BJ (cell line): ENCODE results near the gene DHRS1. TPM values are rescaled to one million over a fixed set of nuclear protein-coding genes. Genes with fewer than 3 reads are reported as not detected.

Experiments used
- CTCF ChIA-PET: fragments of 350-600 bp; formaldehyde crosslinking; extraction: SDS; loops from one replicate; lab custom pipeline; 2021; ENCODE audit warnings: antibody characterized with exemption, inconsistent platforms; lab: Yijun Ruan, JAX
- POLR2A ChIA-PET: fragments of 300-600 bp; sonication (Branson Sonifier 250); formaldehyde crosslinking; extraction: SDS; loops from one replicate; lab custom pipeline; 2021; ENCODE audit warnings: antibody characterized with exemption; lab: Charles Lee
- DNase-seq: peaks from one replicate; pipeline ENCODE4 v3.0.0-alpha.2; 2011; ENCODE audit warnings: low read depth
- H3K27me3 ChIP-seq: 2 replicates; pipeline ENCODE4 v1.6.0; 2011; ENCODE audit warnings: low read length; ENCODE audit not compliant: control insufficient read depth, insufficient read depth
- H3K36me3 ChIP-seq: 2 replicates; pipeline ENCODE4 v1.5.1; 2011; ENCODE audit warnings: low read length; ENCODE audit not compliant: control insufficient read depth, insufficient read depth
- H3K4me3 ChIP-seq: 2 replicates; pipeline ENCODE4 v1.5.1; 2011; ENCODE audit warnings: low read depth, mild to moderate bottlenecking, control low read depth, low read length
- polyA plus RNA-seq: library from polyadenylated mRNA; depleted of rRNA; stranded (reverse); fragments of >200 nt; gene quantifications from 2 replicates; pipeline ENCODE4 v1.2.3, GENCODE V29; 2011
- TF ChIP-seq, protein P1 (sequence below): IDR thresholded peaks from 2 replicates; pipeline ENCODE4 v1.5.1; 2011; ENCODE audit warnings: low read depth, mild to moderate bottlenecking, control low read depth, inconsistent platforms, low read length, moderate library complexity; ENCODE audit not compliant: insufficient read depth

DHRS1 gene
- polyA plus RNA-seq, 1 experiment, result 57.1 TPM

DNA sequence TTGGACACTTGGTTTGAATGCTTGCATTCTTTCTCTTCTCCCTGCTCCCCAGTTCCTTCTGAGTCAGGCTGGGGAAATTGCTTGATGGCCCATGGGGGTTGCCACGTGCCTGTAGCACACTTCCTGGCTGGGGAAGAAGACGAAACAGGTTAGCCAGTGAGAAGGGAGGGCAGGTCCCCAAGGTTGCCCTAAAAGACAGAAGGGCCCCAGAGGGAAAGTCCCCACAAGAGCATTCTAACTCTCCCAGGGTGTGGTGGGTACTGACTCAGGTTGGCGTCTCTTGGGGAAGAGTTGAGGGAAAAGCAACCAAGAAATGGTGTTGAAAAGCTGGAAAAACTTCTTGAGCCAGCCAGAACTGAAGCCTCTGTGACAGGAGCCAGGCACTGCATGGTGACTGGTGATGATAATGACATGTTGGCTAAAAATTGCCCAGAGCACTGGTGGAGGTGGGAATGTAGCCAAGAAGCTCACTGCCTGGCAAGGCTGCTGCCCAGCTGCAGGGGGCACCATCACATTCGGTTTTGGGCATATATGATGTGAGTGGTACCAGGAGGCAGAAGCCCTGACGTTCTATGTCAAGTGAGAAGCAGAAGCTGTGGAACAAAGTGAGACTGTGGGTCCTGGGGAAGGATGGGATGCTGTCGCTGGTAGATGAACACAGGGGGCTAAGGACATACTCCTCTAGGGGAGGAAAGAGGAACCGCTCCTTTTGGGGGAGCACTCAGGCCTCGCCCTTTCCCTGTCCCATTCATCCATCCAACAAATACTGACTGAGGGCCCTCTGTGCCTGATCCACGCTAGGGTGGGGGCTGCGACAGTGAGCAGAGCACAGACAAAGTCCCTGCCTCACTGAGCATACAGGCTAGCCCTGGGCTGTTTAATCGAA lies 20.0 kb downstream of the DHRS1 start:
- TF ChIP-seq, protein P1, sequence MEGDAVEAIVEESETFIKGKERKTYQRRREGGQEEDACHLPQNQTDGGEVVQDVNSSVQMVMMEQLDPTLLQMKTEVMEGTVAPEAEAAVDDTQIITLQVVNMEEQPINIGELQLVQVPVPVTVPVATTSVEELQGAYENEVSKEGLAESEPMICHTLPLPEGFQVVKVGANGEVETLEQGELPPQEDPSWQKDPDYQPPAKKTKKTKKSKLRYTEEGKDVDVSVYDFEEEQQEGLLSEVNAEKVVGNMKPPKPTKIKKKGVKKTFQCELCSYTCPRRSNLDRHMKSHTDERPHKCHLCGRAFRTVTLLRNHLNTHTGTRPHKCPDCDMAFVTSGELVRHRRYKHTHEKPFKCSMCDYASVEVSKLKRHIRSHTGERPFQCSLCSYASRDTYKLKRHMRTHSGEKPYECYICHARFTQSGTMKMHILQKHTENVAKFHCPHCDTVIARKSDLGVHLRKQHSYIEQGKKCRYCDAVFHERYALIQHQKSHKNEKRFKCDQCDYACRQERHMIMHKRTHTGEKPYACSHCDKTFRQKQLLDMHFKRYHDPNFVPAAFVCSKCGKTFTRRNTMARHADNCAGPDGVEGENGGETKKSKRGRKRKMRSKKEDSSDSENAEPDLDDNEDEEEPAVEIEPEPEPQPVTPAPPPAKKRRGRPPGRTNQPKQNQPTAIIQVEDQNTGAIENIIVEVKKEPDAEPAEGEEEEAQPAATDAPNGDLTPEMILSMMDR, result no peak
- CTCF ChIA-PET, result interaction anchor here (1.0 to 9.7 kb wide), 4 partner anchors 8 to 37 kb away, joined by 3 to 47 read pairs (median 14); partner anchors contain the start of genes DHRS1, NOP9, RABGGTA and TINF2
- Histone ChIP-seq H3K4me3 (no peak overlapping the region), H3K27me3 (no peaks in the 10 kb centered on the region), H3K36me3 (no peaks in the 10 kb centered on the region)
- POLR2A ChIA-PET, result no interaction called here
- no peak for DNase-seq

DNA sequence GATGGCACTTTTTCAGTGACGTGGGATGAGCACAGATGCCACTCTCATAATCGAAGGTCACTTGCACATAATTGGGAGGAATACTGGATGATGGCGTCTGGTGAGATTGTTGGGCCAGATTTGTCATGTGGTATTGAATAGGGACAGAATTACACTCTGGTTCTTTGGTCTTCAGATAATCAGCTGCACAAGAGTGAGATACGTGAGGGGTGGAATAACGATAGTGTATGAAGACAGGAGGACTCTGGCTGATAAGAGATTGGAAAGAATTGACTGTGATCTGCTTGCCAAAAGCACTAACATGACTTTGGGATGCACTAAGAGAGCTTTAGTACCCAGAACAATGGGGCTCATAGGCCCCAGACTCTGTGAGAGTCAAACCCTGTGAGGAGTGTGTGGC lies 21.2 kb downstream of the DHRS1 start:
- ChIA-PET POLR2A (no interaction called here), CTCF (interaction anchor here (1.6 to 9.7 kb wide), 3 partner anchors 19 to 158 kb away, joined by 6 to 47 read pairs (median 6); partner anchors contain the start of genes DHRS1, NOP9 and TINF2)
- DNase-seq, result no peak
- Histone ChIP-seq H3K36me3 (no peaks in the 10 kb centered on the region), H3K27me3 (no peaks in the 10 kb centered on the region), H3K4me3 (no peak overlapping the region)
- TF ChIP-seq, protein P1, result no peak

DNA sequence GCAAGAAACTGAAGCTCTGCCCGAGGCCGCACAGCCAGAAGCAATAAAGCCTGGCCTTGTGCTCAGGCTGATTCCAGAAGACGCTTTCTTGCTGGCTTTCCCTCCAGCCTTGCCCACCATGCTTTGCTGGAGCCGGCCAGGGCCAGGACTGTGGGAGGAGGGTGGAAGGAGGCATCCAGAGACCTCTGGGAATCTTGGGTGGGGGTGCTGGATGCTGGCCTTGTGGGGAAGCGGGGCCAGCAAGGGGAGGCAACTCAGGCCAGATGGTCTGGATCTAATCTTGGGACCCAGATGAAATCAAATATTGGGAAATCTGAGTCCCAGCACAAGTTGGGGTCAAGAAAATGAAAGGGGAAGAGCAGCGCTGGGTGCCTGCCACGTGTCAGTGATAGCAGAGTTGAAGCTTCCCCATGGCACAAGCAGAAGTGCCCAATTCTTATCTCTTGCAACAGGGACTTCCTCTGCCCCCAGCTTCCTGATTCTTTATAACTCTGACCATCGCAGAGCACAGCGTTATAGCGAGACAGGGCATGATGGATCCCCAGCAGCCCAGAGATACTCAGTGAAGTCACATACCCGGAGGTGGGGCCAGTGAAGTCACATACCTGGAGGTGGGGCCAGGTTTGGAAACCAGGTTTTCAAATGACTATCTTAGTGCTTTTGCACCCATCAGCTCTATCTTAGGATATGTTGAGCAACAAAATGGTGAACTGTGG lies 21.8 kb downstream of the DHRS1 start:
- DNase-seq, result no peak
- TF ChIP-seq, protein P1, result no peak
- CTCF ChIA-PET, result interaction anchor here (1.6 to 9.7 kb wide), 3 partner anchors 19 to 159 kb away, joined by 6 to 47 read pairs (median 6); partner anchors contain the start of genes DHRS1, NOP9 and TINF2

DNA sequence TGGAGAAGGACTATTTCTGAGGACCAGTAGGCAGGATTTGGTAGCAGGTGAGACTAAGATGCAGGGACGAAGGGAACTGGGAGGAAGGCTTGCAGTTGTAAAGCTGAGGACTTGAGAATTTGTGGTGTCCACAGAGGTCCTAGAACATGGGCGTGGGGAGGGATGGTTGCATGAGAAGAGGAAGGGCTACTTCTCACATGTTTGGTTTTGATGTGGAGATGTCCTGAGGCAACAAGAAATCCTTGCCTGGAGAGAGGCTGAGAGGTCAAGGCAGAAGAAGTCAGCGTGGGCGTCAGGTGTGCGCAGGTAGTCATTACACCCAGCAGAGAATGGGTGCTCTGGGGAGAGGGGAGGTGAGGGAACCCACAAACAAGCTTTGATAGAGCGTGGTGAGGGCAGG lies 22.5 kb downstream of the DHRS1 start:
- no peak for DNase-seq
- POLR2A ChIA-PET, result no interaction called here
- TF ChIP-seq, protein P1, result no peak

More for the DNA sequence above, 21.8 kb downstream of the DHRS1 start:
- Histone ChIP-seq H3K27me3 (no peaks in the 10 kb centered on the region), H3K36me3 (no peaks in the 10 kb centered on the region), H3K4me3 (no peak overlapping the region)
- POLR2A ChIA-PET, result no interaction called here

More for the DNA sequence above, 22.5 kb downstream of the DHRS1 start:
- CTCF ChIA-PET, result interaction anchor here (2.0 kb wide), 1 partner anchor 160 kb away, joined by 6 read pairs; no protein-coding TSS in a partner anchor
- Histone ChIP-seq H3K36me3 (no peaks in the 10 kb centered on the region), H3K27me3 (no peaks in the 10 kb centered on the region), H3K4me3 (no peak overlapping the region)
